GM23338 (cell line): Measurements from ENCODE around the gene IL2.

ENCODE experiments used
- CREB1 ChIP-seq: fragments of 250-450 bp; sonication (Bioruptor Pico); IDR thresholded peaks from 2 replicates; pipeline ENCODE4 v1.5.0; 2020; ENCODE audit warnings: low read depth, mild to moderate bottlenecking, moderate library complexity
- EZH2 ChIP-seq: fragments of 200-600 bp; sonication (generic); IDR thresholded peaks from one replicate; pipeline ENCODE4 v1.8.0; 2017; ENCODE audit warnings: antibody characterized with exemption, mild to moderate bottlenecking, low read depth; ENCODE audit not compliant: unreplicated experiment
- EZH2phosphoT487 ChIP-seq: fragments of 200-600 bp; sonication (generic); IDR thresholded peaks from one replicate; pipeline ENCODE4 v1.8.1; 2018; ENCODE audit warnings: antibody characterized with exemption; ENCODE audit not compliant: unreplicated experiment
- JUNB ChIP-seq: IDR thresholded peaks from one replicate; pipeline ENCODE4 v1.6.1; 2016; ENCODE audit warnings: antibody characterized with exemption; ENCODE audit not compliant: unreplicated experiment
- POLR2AphosphoS5 ChIP-seq: IDR thresholded peaks from 2 replicates; pipeline ENCODE4 v1.6.1; 2016; ENCODE audit warnings: antibody characterized with exemption, low read depth
- ZNF114 ChIP-seq: fragments of 250-450 bp; sonication (Bioruptor Pico); IDR thresholded peaks from 2 replicates; pipeline ENCODE4 v1.5.0; 2020; ENCODE audit warnings: mild to moderate bottlenecking, moderate library complexity
- TF ChIP-seq, protein P1 (sequence below), 2 experiments: fragments of 200-600 bp in 1 of 2; sonication (generic) in 1 of 2; conservative IDR thresholded peaks; 2 replicates each; pipeline versions ENCODE4 v1.5.1 to v1.6.1; 2016 to 2017; ENCODE audit warnings: antibody characterized with exemption in 2 of 2, low read depth in 2 of 2, mild to moderate bottlenecking in 2 of 2, moderate library complexity in 1 of 2
- TF ChIP-seq, protein P2 (sequence below): IDR thresholded peaks from 2 replicates; pipeline ENCODE4 v1.6.1; 2016; ENCODE audit warnings: antibody characterized with exemption
- TF ChIP-seq, protein P3 (sequence below): IDR thresholded peaks from one replicate; pipeline ENCODE4 v1.6.1; 2018; ENCODE audit warnings: antibody characterized with exemption; ENCODE audit not compliant: unreplicated experiment
- TF ChIP-seq, protein P4 (sequence below): fragments of 250-450 bp; sonication (Bioruptor Pico); IDR thresholded peaks from 2 replicates; pipeline ENCODE4 v1.5.0; 2020; ENCODE audit warnings: mild to moderate bottlenecking, moderate library complexity

DNA sequence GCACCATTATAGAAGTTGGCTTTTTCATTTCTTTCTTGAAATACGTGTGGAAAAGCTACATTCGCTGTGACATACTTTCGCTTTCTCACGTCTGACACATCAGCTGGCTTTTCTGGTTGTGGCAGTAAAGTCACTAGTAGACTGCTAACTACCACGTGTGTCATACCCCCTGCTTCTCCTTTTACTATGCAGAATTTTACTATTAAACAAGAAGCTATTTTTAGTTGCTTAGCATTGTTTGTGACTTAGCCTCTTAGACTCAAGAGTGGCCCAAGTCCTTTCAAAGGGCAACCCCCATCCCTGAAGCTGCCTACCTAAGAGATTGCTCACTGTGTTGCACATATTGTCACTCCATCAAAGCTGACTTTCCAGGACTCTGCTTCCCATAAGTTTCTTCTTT is 2.1 kb upstream of the IL2 start:
- TF ChIP-seq, protein P1, sequence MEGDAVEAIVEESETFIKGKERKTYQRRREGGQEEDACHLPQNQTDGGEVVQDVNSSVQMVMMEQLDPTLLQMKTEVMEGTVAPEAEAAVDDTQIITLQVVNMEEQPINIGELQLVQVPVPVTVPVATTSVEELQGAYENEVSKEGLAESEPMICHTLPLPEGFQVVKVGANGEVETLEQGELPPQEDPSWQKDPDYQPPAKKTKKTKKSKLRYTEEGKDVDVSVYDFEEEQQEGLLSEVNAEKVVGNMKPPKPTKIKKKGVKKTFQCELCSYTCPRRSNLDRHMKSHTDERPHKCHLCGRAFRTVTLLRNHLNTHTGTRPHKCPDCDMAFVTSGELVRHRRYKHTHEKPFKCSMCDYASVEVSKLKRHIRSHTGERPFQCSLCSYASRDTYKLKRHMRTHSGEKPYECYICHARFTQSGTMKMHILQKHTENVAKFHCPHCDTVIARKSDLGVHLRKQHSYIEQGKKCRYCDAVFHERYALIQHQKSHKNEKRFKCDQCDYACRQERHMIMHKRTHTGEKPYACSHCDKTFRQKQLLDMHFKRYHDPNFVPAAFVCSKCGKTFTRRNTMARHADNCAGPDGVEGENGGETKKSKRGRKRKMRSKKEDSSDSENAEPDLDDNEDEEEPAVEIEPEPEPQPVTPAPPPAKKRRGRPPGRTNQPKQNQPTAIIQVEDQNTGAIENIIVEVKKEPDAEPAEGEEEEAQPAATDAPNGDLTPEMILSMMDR (conservative IDR thresholded peaks at IDR 0.05; ENCODE audit: low read depth in 2 of 2): no peak
- TF ChIP-seq POLR2AphosphoS5: no peak
- TF ChIP-seq, protein P2, sequence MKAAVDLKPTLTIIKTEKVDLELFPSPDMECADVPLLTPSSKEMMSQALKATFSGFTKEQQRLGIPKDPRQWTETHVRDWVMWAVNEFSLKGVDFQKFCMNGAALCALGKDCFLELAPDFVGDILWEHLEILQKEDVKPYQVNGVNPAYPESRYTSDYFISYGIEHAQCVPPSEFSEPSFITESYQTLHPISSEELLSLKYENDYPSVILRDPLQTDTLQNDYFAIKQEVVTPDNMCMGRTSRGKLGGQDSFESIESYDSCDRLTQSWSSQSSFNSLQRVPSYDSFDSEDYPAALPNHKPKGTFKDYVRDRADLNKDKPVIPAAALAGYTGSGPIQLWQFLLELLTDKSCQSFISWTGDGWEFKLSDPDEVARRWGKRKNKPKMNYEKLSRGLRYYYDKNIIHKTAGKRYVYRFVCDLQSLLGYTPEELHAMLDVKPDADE: no peak
- TF ChIP-seq EZH2: no peak
- no peak for TF ChIP-seq CREB1 (CRISPR knock-in tag)
- TF ChIP-seq, protein P3, sequence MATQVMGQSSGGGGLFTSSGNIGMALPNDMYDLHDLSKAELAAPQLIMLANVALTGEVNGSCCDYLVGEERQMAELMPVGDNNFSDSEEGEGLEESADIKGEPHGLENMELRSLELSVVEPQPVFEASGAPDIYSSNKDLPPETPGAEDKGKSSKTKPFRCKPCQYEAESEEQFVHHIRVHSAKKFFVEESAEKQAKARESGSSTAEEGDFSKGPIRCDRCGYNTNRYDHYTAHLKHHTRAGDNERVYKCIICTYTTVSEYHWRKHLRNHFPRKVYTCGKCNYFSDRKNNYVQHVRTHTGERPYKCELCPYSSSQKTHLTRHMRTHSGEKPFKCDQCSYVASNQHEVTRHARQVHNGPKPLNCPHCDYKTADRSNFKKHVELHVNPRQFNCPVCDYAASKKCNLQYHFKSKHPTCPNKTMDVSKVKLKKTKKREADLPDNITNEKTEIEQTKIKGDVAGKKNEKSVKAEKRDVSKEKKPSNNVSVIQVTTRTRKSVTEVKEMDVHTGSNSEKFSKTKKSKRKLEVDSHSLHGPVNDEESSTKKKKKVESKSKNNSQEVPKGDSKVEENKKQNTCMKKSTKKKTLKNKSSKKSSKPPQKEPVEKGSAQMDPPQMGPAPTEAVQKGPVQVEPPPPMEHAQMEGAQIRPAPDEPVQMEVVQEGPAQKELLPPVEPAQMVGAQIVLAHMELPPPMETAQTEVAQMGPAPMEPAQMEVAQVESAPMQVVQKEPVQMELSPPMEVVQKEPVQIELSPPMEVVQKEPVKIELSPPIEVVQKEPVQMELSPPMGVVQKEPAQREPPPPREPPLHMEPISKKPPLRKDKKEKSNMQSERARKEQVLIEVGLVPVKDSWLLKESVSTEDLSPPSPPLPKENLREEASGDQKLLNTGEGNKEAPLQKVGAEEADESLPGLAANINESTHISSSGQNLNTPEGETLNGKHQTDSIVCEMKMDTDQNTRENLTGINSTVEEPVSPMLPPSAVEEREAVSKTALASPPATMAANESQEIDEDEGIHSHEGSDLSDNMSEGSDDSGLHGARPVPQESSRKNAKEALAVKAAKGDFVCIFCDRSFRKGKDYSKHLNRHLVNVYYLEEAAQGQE: no peak
- TF ChIP-seq, protein P4, sequence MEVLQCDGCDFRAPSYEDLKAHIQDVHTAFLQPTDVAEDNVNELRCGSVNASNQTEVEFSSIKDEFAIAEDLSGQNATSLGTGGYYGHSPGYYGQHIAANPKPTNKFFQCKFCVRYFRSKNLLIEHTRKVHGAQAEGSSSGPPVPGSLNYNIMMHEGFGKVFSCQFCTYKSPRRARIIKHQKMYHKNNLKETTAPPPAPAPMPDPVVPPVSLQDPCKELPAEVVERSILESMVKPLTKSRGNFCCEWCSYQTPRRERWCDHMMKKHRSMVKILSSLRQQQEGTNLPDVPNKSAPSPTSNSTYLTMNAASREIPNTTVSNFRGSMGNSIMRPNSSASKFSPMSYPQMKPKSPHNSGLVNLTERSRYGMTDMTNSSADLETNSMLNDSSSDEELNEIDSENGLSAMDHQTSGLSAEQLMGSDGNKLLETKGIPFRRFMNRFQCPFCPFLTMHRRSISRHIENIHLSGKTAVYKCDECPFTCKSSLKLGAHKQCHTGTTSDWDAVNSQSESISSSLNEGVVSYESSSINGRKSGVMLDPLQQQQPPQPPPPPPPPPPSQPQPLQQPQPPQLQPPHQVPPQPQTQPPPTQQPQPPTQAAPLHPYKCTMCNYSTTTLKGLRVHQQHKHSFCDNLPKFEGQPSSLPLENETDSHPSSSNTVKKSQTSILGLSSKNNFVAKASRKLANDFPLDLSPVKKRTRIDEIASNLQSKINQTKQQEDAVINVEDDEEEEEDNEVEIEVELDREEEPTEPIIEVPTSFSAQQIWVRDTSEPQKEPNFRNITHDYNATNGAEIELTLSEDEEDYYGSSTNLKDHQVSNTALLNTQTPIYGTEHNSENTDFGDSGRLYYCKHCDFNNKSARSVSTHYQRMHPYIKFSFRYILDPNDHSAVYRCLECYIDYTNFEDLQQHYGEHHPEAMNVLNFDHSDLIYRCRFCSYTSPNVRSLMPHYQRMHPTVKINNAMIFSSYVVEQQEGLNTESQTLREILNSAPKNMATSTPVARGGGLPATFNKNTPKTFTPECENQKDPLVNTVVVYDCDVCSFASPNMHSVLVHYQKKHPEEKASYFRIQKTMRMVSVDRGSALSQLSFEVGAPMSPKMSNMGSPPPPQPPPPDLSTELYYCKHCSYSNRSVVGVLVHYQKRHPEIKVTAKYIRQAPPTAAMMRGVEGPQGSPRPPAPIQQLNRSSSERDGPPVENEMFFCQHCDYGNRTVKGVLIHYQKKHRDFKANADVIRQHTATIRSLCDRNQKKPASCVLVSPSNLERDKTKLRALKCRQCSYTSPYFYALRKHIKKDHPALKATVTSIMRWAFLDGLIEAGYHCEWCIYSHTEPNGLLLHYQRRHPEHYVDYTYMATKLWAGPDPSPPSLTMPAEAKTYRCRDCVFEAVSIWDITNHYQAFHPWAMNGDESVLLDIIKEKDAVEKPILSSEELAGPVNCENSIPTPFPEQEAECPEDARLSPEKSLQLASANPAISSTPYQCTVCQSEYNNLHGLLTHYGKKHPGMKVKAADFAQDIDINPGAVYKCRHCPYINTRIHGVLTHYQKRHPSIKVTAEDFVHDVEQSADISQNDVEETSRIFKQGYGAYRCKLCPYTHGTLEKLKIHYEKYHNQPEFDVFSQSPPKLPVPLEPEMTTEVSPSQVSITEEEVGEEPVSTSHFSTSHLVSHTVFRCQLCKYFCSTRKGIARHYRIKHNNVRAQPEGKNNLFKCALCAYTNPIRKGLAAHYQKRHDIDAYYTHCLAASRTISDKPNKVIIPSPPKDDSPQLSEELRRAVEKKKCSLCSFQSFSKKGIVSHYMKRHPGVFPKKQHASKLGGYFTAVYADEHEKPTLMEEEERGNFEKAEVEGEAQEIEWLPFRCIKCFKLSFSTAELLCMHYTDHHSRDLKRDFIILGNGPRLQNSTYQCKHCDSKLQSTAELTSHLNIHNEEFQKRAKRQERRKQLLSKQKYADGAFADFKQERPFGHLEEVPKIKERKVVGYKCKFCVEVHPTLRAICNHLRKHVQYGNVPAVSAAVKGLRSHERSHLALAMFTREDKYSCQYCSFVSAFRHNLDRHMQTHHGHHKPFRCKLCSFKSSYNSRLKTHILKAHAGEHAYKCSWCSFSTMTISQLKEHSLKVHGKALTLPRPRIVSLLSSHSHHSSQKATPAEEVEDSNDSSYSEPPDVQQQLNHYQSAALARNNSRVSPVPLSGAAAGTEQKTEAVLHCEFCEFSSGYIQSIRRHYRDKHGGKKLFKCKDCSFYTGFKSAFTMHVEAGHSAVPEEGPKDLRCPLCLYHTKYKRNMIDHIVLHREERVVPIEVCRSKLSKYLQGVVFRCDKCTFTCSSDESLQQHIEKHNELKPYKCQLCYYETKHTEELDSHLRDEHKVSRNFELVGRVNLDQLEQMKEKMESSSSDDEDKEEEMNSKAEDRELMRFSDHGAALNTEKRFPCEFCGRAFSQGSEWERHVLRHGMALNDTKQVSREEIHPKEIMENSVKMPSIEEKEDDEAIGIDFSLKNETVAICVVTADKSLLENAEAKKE: no peak
- TF ChIP-seq ZNF114 (CRISPR knock-in tag): no peak
- TF ChIP-seq EZH2phosphoT487: no peak
- TF ChIP-seq JUNB: no peak
